Astrocyte (in vitro differentiated cells and primary cell): ENCODE measurements around the gene PI4K2B. TPM values are rescaled to one million over a fixed set of nuclear protein-coding genes. Genes with fewer than 3 reads are reported as not detected.
"Not testable (repeated sequence)": the region's sequence is repeated elsewhere in the genome, so short reads cannot be mapped to it uniquely, and the experiment has no call there.

ENCODE experiments used
- DNase-seq: peaks from one replicate; pipeline ENCODE4 v3.0.0-alpha.2; 2010; ENCODE audit warnings: low read depth
- FAIRE-seq: peaks from 2 replicates; lab custom pipeline; 2011; peaks lifted over from hg19 to GRCh38; lab: Jason Lieb, UNC
- H2AFZ ChIP-seq: 2 replicates; pipeline ENCODE4 v1.6.0; 2012; ENCODE audit warnings: low read depth, low read length, inconsistent platforms
- H3K27ac ChIP-seq: 2 replicates; pipeline ENCODE4 v1.5.1; 2011; ENCODE audit warnings: low read depth, low read length, inconsistent platforms
- H3K27me3 ChIP-seq: 2 replicates; pipeline ENCODE4 v1.6.0; 2011; ENCODE audit warnings: low read length, inconsistent platforms; ENCODE audit not compliant: insufficient read depth
- H3K36me3 ChIP-seq: 2 replicates; pipeline ENCODE4 v1.5.1; 2011; ENCODE audit warnings: low read length, inconsistent platforms; ENCODE audit not compliant: insufficient read depth
- H3K4me1 ChIP-seq: 2 replicates; pipeline ENCODE4 v1.5.1; 2011; ENCODE audit warnings: low read length, inconsistent platforms; ENCODE audit not compliant: insufficient read depth
- H3K4me2 ChIP-seq: 2 replicates; pipeline ENCODE4 v1.6.0; 2012; ENCODE audit warnings: low read length, inconsistent platforms
- H3K4me3 ChIP-seq: 2 replicates; pipeline ENCODE4 v1.5.1; 2011; ENCODE audit warnings: low read depth, mild to moderate bottlenecking, low read length, inconsistent platforms; ENCODE audit not compliant: insufficient read depth
- H3K79me2 ChIP-seq: 2 replicates; pipeline ENCODE4 v1.6.0; 2012; ENCODE audit warnings: mild to moderate bottlenecking, low read length, inconsistent platforms; ENCODE audit not compliant: insufficient read depth
- H3K9ac ChIP-seq: 2 replicates; pipeline ENCODE4 v1.6.0; 2012; ENCODE audit warnings: mild to moderate bottlenecking, low read length, inconsistent platforms
- H3K9me3 ChIP-seq: 2 replicates; pipeline ENCODE4 v1.5.1; 2012; ENCODE audit warnings: low read depth, mild to moderate bottlenecking, low read length, inconsistent platforms; ENCODE audit not compliant: insufficient read depth
- H4K20me1 ChIP-seq: 2 replicates; pipeline ENCODE4 v1.6.0; 2012; ENCODE audit warnings: low read length, inconsistent platforms; ENCODE audit not compliant: insufficient read depth
- H3K27ac Mint-ChIP-seq: one replicate; pipeline ENCODE4 v1.8.0; 2021; ENCODE audit warnings: mild to moderate bottlenecking, mixed read lengths; ENCODE audit not compliant: unreplicated experiment
- H3K27me3 Mint-ChIP-seq: one replicate; pipeline ENCODE4 v1.8.0; 2021; ENCODE audit warnings: low read depth, mixed read lengths; ENCODE audit not compliant: unreplicated experiment
- H3K36me3 Mint-ChIP-seq: one replicate; pipeline ENCODE4 v1.8.0; 2021; ENCODE audit warnings: low read depth, mixed read lengths; ENCODE audit not compliant: unreplicated experiment
- H3K4me1 Mint-ChIP-seq: one replicate; pipeline ENCODE4 v1.8.0; 2021; ENCODE audit warnings: low read depth, mixed read lengths; ENCODE audit not compliant: unreplicated experiment
- H3K4me3 Mint-ChIP-seq: one replicate; pipeline ENCODE4 v1.8.0; 2021; ENCODE audit warnings: mild to moderate bottlenecking, moderate library complexity, mixed read lengths; ENCODE audit not compliant: unreplicated experiment
- H3K9me3 Mint-ChIP-seq: one replicate; pipeline ENCODE4 v1.8.0; 2021; ENCODE audit warnings: mild to moderate bottlenecking, mixed read lengths; ENCODE audit not compliant: unreplicated experiment
- EZH2 ChIP-seq: IDR thresholded peaks from 2 replicates; pipeline ENCODE4 v1.6.1; 2012; ENCODE audit warnings: mild to moderate bottlenecking, low read length, inconsistent platforms; ENCODE audit not compliant: insufficient read depth
- total RNA-seq: library from RNA; stranded (reverse); gene quantifications from 2 replicates; pipeline ENCODE4 v1.2.1, GENCODE V29; 2021
- TF ChIP-seq, protein P1 (sequence below): IDR thresholded peaks from 2 replicates; pipeline ENCODE4 v1.5.1; 2011; ENCODE audit warnings: low read depth, mild to moderate bottlenecking, inconsistent platforms, low read length, moderate library complexity; ENCODE audit not compliant: insufficient read depth

Gene PI4K2B
- total RNA-seq, 1 donor from 2014 or later = 15.7 TPM

GRCh38 chr4:25245181-25245580 lies 11.3 kb downstream of the PI4K2B start:
- no peak overlapping the region for H3K4me3 ChIP-seq
- H2AFZ ChIP-seq = no peak overlapping the region
- H3K36me3 ChIP-seq = no peaks in the 10 kb centered on the region
- no peak for DNase-seq
- H4K20me1 ChIP-seq = peaks cover 13% of the 10 kb centered on the region
- H3K36me3 Mint-ChIP-seq = peaks cover 15% of the 10 kb centered on the region
- H3K4me3 Mint-ChIP-seq = no peak overlapping the region
- H3K9me3 ChIP-seq = no peaks in the 10 kb centered on the region
- no peak overlapping the region for H3K27ac ChIP-seq
- H3K27me3 ChIP-seq = no peaks in the 10 kb centered on the region
- H3K4me1 ChIP-seq = no peaks in the 10 kb centered on the region
- TF ChIP-seq, protein P1, sequence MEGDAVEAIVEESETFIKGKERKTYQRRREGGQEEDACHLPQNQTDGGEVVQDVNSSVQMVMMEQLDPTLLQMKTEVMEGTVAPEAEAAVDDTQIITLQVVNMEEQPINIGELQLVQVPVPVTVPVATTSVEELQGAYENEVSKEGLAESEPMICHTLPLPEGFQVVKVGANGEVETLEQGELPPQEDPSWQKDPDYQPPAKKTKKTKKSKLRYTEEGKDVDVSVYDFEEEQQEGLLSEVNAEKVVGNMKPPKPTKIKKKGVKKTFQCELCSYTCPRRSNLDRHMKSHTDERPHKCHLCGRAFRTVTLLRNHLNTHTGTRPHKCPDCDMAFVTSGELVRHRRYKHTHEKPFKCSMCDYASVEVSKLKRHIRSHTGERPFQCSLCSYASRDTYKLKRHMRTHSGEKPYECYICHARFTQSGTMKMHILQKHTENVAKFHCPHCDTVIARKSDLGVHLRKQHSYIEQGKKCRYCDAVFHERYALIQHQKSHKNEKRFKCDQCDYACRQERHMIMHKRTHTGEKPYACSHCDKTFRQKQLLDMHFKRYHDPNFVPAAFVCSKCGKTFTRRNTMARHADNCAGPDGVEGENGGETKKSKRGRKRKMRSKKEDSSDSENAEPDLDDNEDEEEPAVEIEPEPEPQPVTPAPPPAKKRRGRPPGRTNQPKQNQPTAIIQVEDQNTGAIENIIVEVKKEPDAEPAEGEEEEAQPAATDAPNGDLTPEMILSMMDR = no peak
- TF ChIP-seq EZH2 = no peak
- H3K79me2 ChIP-seq = peaks cover 27% of the 10 kb centered on the region
- no peak overlapping the region for H3K9ac ChIP-seq
- FAIRE-seq = no peak
- no peaks in the 10 kb centered on the region for H3K4me1 Mint-ChIP-seq
- no peaks in the 10 kb centered on the region for H3K27me3 Mint-ChIP-seq
- no peak overlapping the region for H3K27ac Mint-ChIP-seq
- H3K4me2 ChIP-seq = no peak overlapping the region
- H3K9me3 Mint-ChIP-seq = peaks cover 3% of the 10 kb centered on the region

DNA sequence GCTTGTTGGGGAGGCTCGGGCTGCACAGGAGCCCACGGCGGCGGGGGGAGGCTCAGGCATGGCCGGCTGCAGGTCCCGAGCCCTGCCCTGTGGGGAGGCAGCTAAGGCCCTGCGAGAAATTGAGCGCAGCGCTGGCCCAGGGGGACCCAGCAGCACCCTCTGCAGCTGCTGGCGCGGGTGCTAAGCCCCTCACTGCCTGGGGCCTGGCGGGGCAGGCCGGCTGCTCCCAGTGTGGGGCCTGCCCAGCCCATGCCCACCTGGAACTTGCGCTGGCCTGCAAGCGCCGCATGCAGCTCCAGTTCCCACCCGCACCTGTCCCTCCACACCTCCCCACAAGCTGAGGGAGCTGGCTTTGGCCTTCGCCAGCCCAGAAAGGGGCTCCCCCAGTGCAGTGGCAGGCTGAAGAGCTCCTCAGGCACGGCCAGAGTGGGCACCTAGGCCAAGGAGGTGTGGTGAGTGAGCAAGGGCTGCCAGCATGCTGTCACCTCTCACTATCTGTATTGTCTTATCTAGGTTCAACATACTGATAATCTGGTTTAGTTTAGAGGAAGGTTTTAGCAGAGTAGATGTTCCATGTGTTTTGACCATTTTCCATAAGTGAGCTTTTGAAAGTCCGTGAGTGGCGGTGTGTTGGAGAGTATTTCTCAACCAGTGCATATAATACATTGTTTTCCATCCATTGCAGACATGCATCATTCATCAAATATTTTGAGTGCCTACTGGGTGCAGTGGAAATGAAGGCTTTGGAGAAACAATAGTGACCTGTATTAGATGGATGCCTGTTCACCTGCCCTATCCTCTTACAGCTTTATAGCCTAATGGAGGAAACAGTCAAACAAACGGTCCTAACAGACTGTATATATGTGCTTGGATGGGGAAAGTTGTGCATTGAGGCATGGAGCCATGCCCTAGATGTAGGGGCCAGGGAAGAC lies 13.1 kb downstream of the PI4K2B start:
- Histone ChIP-seq H3K27ac (no peak overlapping the region), H4K20me1 (peaks cover 22% of the 10 kb centered on the region), H3K36me3 (no peaks in the 10 kb centered on the region), H3K4me3 (no peak overlapping the region), H3K9me3 (no peaks in the 10 kb centered on the region), H3K4me2 (no peak overlapping the region), H3K4me1 (no peaks in the 10 kb centered on the region), H3K9ac (no peak overlapping the region), H3K79me2 (peaks cover 38% of the 10 kb centered on the region), H3K27me3 (no peaks in the 10 kb centered on the region), H2AFZ (no peak overlapping the region)
- FAIRE-seq = no peak
- H3K4me1 Mint-ChIP-seq = no peaks in the 10 kb centered on the region
- H3K27ac Mint-ChIP-seq = no peak overlapping the region
- no peak overlapping the region for H3K4me3 Mint-ChIP-seq
- peaks cover 15% of the 10 kb centered on the region for H3K36me3 Mint-ChIP-seq
- DNase-seq = no peak
- TF ChIP-seq, protein P1 = no peak
- TF ChIP-seq EZH2 = no peak
- peaks cover 3% of the 10 kb centered on the region for H3K9me3 Mint-ChIP-seq
- no peaks in the 10 kb centered on the region for H3K27me3 Mint-ChIP-seq

DNA sequence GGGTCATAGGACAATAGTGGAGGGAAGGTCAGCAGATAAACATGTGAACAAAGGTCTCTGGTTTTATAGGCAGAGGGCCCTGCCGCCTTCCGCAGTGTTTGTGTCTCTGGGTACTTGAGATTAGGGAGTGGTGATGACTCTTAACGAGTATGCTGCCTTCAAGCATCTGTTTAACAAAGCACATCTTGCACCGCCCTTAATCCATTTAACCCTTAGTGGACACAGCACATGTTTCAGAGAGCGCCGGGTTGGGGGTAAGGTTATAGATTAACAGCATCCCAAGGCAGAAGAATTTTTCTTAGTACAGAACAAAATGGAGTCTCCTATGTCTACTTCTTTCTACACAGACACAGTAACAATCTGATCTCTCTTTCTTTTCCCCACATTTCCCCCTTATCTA lies 15.0 kb downstream of the PI4K2B start:
- H2AFZ ChIP-seq, H3K9me3 Mint-ChIP-seq, DNase-seq, H3K4me1 ChIP-seq, H3K4me2 ChIP-seq, H3K27me3 Mint-ChIP-seq, FAIRE-seq, H3K27me3 ChIP-seq, H3K27ac ChIP-seq, H3K27ac Mint-ChIP-seq, H3K4me3 ChIP-seq, H3K9ac ChIP-seq, H3K4me1 Mint-ChIP-seq, H3K9me3 ChIP-seq, H3K4me3 Mint-ChIP-seq, H3K36me3 ChIP-seq: not testable (repeated sequence)
- peaks cover 15% of the 10 kb centered on the region for H3K36me3 Mint-ChIP-seq
- Histone ChIP-seq H4K20me1 (peaks cover 25% of the 10 kb centered on the region), H3K79me2 (peaks cover 44% of the 10 kb centered on the region)

GRCh38 chr4:25249494-25249893 lies 15.7 kb downstream of the PI4K2B start:
- not testable (repeated sequence) for H3K4me3 Mint-ChIP-seq, H3K27ac Mint-ChIP-seq, H3K9ac ChIP-seq, H3K9me3 ChIP-seq, H3K27me3 ChIP-seq, FAIRE-seq, H3K4me3 ChIP-seq, H3K9me3 Mint-ChIP-seq, H3K4me1 Mint-ChIP-seq, H3K36me3 ChIP-seq, H2AFZ ChIP-seq, DNase-seq, H3K27ac ChIP-seq, H3K27me3 Mint-ChIP-seq, H3K4me2 ChIP-seq, H3K4me1 ChIP-seq
- Histone ChIP-seq H4K20me1 (peaks cover 25% of the 10 kb centered on the region), H3K79me2 (peaks cover 44% of the 10 kb centered on the region)
- H3K36me3 Mint-ChIP-seq = peaks cover 11% of the 10 kb centered on the region
